CD8-positive, alpha-beta memory T cell (primary cell): Measurements from ENCODE around the gene DCAF8. TPM values are rescaled to one million over a fixed set of nuclear protein-coding genes. Genes with fewer than 3 reads are reported as not detected.
A peak's percentile ranks its signal among the peaks of the same experiment; 100 is the strongest.

Experiments used
- CTCF ChIA-PET: fragments of 350-600 bp; sonication (Branson Sonifier 250); formaldehyde crosslinking; loops from one replicate; lab custom pipeline; 2021; ENCODE audit warnings: antibody characterized with exemption; lab: Charles Lee
- POLR2A ChIA-PET: fragments of 350-600 bp; sonication (Branson Sonifier 250); formaldehyde crosslinking; loops from one replicate; lab custom pipeline; 2021; ENCODE audit warnings: antibody characterized with exemption; lab: Charles Lee
- DNase-seq, 5 donors: peaks; one replicate each; pipeline versions ENCODE4 v3.0.0 to v3.0.0-alpha.2; 2020 to 2022; ENCODE audit warnings: mixed read lengths in 1 of 5
- H3K27ac ChIP-seq: one replicate; pipeline ENCODE4 v1.7.0; 2013; ENCODE audit warnings: low read depth, mild to moderate bottlenecking, low read length, moderate library complexity
- H3K27me3 ChIP-seq: 2 replicates; pipeline ENCODE4 v1.7.0; 2013; ENCODE audit warnings: low read length, mild to moderate bottlenecking; ENCODE audit not compliant: insufficient read depth, poor library complexity, severe bottlenecking
- H3K36me3 ChIP-seq: 2 replicates; pipeline ENCODE4 v1.7.0; 2013; ENCODE audit warnings: mild to moderate bottlenecking, low read length, moderate library complexity; ENCODE audit not compliant: insufficient read depth
- H3K4me1 ChIP-seq: 2 replicates; pipeline ENCODE4 v1.7.0; 2013; ENCODE audit warnings: mild to moderate bottlenecking, low read length, moderate library complexity; ENCODE audit not compliant: insufficient read depth
- H3K4me3 ChIP-seq: 2 replicates; pipeline ENCODE4 v1.7.0; 2013; ENCODE audit warnings: mild to moderate bottlenecking, low read length
- H3K9me3 ChIP-seq: 2 replicates; pipeline ENCODE4 v1.7.0; 2013; ENCODE audit warnings: mild to moderate bottlenecking, low read length
- H3K27ac Mint-ChIP-seq, 8 donors: one replicate each; pipeline ENCODE4 v1.8.0; 2020 to 2021; ENCODE audit warnings: mixed read lengths in 8 of 8, mild to moderate bottlenecking in 6 of 8, inconsistent platforms in 3 of 8, moderate library complexity in 3 of 8
- H3K27me3 Mint-ChIP-seq, 2 donors: one replicate each; pipeline ENCODE4 v1.8.0; 2020 to 2021; ENCODE audit warnings: mixed read lengths in 2 of 2, mild to moderate bottlenecking in 1 of 2, moderate library complexity in 1 of 2
- H3K36me3 Mint-ChIP-seq, 3 donors: one replicate each; pipeline ENCODE4 v1.8.0; 2020 to 2021; ENCODE audit warnings: mixed read lengths in 3 of 3, inconsistent platforms in 1 of 3, mild to moderate bottlenecking in 1 of 3
- H3K4me1 Mint-ChIP-seq, 3 donors: one replicate each; pipeline ENCODE4 v1.8.0; 2020 to 2021; ENCODE audit warnings: mixed read lengths in 3 of 3, inconsistent platforms in 1 of 3, mild to moderate bottlenecking in 1 of 3
- H3K4me3 Mint-ChIP-seq, 7 donors: one replicate each; pipeline ENCODE4 v1.8.0; 2020 to 2021; ENCODE audit warnings: mixed read lengths in 7 of 7, mild to moderate bottlenecking in 6 of 7, moderate library complexity in 4 of 7, inconsistent platforms in 2 of 7
- H3K9me3 Mint-ChIP-seq, 5 donors: one replicate each; pipeline ENCODE4 v1.8.0; 2020 to 2022; ENCODE audit warnings: mixed read lengths in 5 of 5, mild to moderate bottlenecking in 3 of 5, moderate library complexity in 2 of 5, inconsistent platforms in 1 of 5
- polyA plus RNA-seq: library from polyadenylated mRNA; unstranded; fragments of 300-500 nt; fragmentation: Illumina TruSeq; gene quantifications from one replicate; pipeline ENCODE4 v1.2.3, GENCODE V29; 2021
- total RNA-seq, 2 experiments: library from RNA; stranded (reverse); gene quantifications; one replicate each; pipeline ENCODE4 v1.2.3, GENCODE V29; 2021

Gene DCAF8
- total and polyA plus RNA-seq, 3 experiments from 2014 or later, result 54.2 to 97.0 (median 95.6) TPM

DNA sequence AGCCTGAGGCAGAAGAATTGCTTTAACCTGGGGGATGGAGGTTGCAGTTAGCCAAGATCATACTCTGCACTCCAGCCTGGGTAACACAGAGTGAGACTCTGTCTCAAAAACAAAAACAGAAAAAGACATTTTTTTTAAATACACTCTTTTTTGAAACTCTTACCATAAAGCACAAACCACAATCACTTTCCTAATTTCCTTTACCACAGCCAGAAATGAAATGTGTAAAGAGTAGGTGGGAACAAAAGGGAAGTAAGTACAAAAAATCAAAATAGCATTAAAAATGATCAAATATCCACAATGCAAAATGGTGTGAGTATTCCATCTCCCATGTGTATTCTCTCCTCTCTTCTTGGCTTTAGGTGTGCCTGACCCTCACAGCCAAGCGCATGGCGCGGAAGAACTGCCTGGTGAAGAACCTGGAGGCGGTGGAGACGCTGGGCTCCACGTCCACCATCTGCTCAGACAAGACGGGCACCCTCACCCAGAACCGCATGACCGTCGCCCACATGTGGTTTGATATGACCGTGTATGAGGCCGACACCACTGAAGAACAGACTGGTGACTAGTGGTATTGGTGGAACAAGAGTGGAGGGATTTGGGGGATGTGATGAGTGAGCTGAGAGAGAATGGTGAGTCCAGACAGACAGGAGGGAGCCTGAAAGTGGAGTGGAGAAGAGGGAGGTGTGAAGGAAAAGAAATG lies 96.0 kb downstream of the DCAF8 start:
- Mint-ChIP-seq H3K4me3 (no peak overlapping the region), H3K27me3 (peaks cover 18 to 40% of the 10 kb centered on the region in 2 donors), H3K4me1 (peaks cover 7 to 9% (median 7%) of the 10 kb centered on the region in 3 donors), H3K9me3 (no peaks in the 10 kb centered on the region), H3K27ac (peak overlapping the region in 2 of 8 donors; percentile 3 to 83), H3K36me3 (no peaks in the 10 kb centered on the region)
- ChIA-PET CTCF (no interaction called here), POLR2A (no interaction called here)
- Histone ChIP-seq H3K4me1 (no peaks in the 10 kb centered on the region), H3K9me3 (no peaks in the 10 kb centered on the region), H3K4me3 (no peak overlapping the region), H3K36me3 (no peaks in the 10 kb centered on the region), H3K27me3 (peaks cover 7% of the 10 kb centered on the region), H3K27ac (no peak overlapping the region)
- no peak for DNase-seq

Other genes starting within 250 kb of the DCAF8 start
- 1 to 10 TPM; 6.5 to 6.9 TPM for gene PIGM, start 230.6 kb downstream of the DCAF8 start, total RNA-seq
- 3.2 TPM for gene PIGM, start 230.6 kb downstream of the DCAF8 start, polyA plus RNA-seq
- under 1 TPM in 1 of 2 experiments, not detected in 1; 0.13 TPM for gene KCNJ10, start 192.4 kb downstream of the DCAF8 start, total RNA-seq
- gene KCNJ10, start 192.4 kb downstream of the DCAF8 start, polyA plus RNA-seq, result not detected
- under 1 TPM in 1 of 2 experiments, not detected in 1; 0.04 TPM for gene KCNJ9, start 181.0 kb downstream of the DCAF8 start, total RNA-seq
- gene KCNJ9, start 181.0 kb downstream of the DCAF8 start, polyA plus RNA-seq, result not detected
- 10 to 100 TPM; 39.5 to 42.7 TPM for gene IGSF8, start 163.9 kb downstream of the DCAF8 start, total RNA-seq
- 59.2 TPM for gene IGSF8, start 163.9 kb downstream of the DCAF8 start, polyA plus RNA-seq
- not detected for gene ATP1A2, start 146.8 kb downstream of the DCAF8 start, total RNA-seq
- not detected for gene ATP1A2, start 146.8 kb downstream of the DCAF8 start, polyA plus RNA-seq
- not detected for gene ATP1A4, start 110.9 kb downstream of the DCAF8 start, total RNA-seq
- gene ATP1A4, start 110.9 kb downstream of the DCAF8 start, polyA plus RNA-seq, result not detected
- gene CASQ1, start 72.0 kb downstream of the DCAF8 start, total RNA-seq, result not detected
- gene CASQ1, start 72.0 kb downstream of the DCAF8 start, polyA plus RNA-seq, result not detected
- 10 to 100 TPM; 77.4 to 81.4 TPM for gene PEA15, start 57.2 kb downstream of the DCAF8 start, total RNA-seq
- gene PEA15, start 57.2 kb downstream of the DCAF8 start, polyA plus RNA-seq, result 9.1 TPM
- 10 to 100 TPM; 56.1 to 57.5 TPM for gene PEX19, start 22.6 kb upstream of the DCAF8 start, total RNA-seq
- 47.7 TPM for gene PEX19, start 22.6 kb upstream of the DCAF8 start, polyA plus RNA-seq
- 100 to 1,000 TPM; 129 to 139 TPM for gene COPA, start 80.7 kb upstream of the DCAF8 start, total RNA-seq
- gene COPA, start 80.7 kb upstream of the DCAF8 start, polyA plus RNA-seq, result 121 TPM
- 10 to 100 TPM; 58.7 to 61.3 TPM for gene NCSTN, start 80.8 kb upstream of the DCAF8 start, total RNA-seq
- gene NCSTN, start 80.8 kb upstream of the DCAF8 start, polyA plus RNA-seq, result 74.4 TPM
- under 1 TPM; 0.38 to 0.48 TPM for gene NHLH1, start 104.5 kb upstream of the DCAF8 start, total RNA-seq
- gene NHLH1, start 104.5 kb upstream of the DCAF8 start, polyA plus RNA-seq, result not detected
- under 1 TPM; 0.04 to 0.07 TPM for gene VANGL2, start 138.0 kb upstream of the DCAF8 start, total RNA-seq
- gene VANGL2, start 138.0 kb upstream of the DCAF8 start, polyA plus RNA-seq, result not detected